GM19452 (cell line): ENCODE data around the gene SLC9A8.

Experiments
- ATAC-seq: cut with Tn5 transposase; IDR thresholded peaks from one replicate; pipeline ENCODE4 v1.9.1; 2021; ENCODE audit not compliant: unreplicated experiment

SLC9A8 gene

GRCh38 chr20:49871391-49871948, 58.8 kb downstream of the SLC9A8 start:
- ATAC-seq = no peak

GRCh38 chr20:49872056-49872455, 59.4 kb downstream of the SLC9A8 start:
- ATAC-seq = no peak

- ATAC-seq = no peak
Measured at GRCh38 chr20:49874696-49875095, 62.1 kb downstream of the SLC9A8 start.

- no peak for ATAC-seq
Measured at GRCh38 chr20:49877386-49877921, 64.8 kb downstream of the SLC9A8 start.

- no peak for ATAC-seq
Measured at GRCh38 chr20:49878977-49879376, 66.3 kb downstream of the SLC9A8 start.

GRCh38 chr20:49880177-49880576, 67.5 kb downstream of the SLC9A8 start:
- no peak for ATAC-seq

GRCh38 chr20:49880724-49881445, 68.3 kb downstream of the SLC9A8 start:
- ATAC-seq = no peak

GRCh38 chr20:49882171-49882970, 69.7 kb downstream of the SLC9A8 start:
- ATAC-seq = no peak

GRCh38 chr20:49883246-49883802, 70.7 kb downstream of the SLC9A8 start:
- no peak for ATAC-seq

- no peak for ATAC-seq
Measured at GRCh38 chr20:49885558-49886332, 73.1 kb downstream of the SLC9A8 start.

- no peak for ATAC-seq
Measured at GRCh38 chr20:49886571-49887213, 74.1 kb downstream of the SLC9A8 start.

GRCh38 chr20:49887251-49888211, 74.9 kb downstream of the SLC9A8 start:
- no peak for ATAC-seq

GRCh38 chr20:49888212-49889000, 75.8 kb downstream of the SLC9A8 start:
- ATAC-seq = no peak

GRCh38 chr20:49889001-49889934, 76.6 kb downstream of the SLC9A8 start:
- ATAC-seq = no peak

- ATAC-seq = no peak
Measured at GRCh38 chr20:49889935-49890333, 77.3 kb downstream of the SLC9A8 start.

- ATAC-seq = no peak
Measured at GRCh38 chr20:49890471-49891361, 78.1 kb downstream of the SLC9A8 start.
